Activated T-cell treated with anti-CD3 and anti-CD28 coated beads for 48 hours (primary cell): ENCODE results near the gene SWT1.

ENCODE experiments used
- DNase-seq: peaks from one replicate; pipeline ENCODE4 v3.0.0-alpha.2; 2020; ENCODE audit warnings: low read depth

The SWT1 gene

DNA sequence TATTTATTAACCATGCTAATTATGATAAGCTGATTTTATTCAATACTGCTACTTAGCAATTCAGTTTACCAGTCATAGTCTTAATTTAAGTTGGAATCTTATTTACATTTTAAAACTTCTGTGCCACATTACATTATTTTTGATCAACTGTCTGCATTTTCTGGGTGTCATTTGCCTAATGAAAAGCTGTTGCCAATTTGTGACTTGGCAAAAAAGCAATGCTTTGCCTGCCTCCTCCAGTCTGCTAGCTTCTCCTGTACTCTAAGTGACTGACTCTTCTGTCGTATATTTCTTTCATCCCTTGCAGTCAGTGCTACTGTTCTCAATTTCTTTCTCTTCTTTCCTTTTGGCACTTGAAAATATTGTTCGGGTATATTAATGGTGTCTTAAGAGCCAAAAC lies 165.7 kb downstream of the SWT1 start:
- DNase-seq = no peak

DNA sequence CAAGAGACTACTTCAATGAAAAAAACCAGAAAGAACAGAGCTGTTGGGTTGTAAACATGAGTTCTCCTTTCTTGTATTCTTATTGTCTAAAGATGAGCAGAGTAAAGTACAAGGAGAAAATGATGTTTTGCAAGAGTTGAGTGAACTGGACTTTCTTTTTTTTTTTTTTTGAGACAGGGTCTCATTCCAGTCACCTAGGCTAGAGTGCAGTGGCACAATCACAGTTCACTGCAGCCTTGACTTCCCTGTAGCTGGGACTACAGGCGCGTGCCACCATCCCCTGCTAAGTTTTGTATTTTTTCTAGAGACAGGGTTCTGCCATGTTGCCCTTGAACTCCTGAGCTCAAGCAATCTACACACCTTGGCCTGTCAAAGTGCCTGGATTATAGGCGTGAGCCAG lies 167.2 kb downstream of the SWT1 start:
- no peak for DNase-seq

DNA sequence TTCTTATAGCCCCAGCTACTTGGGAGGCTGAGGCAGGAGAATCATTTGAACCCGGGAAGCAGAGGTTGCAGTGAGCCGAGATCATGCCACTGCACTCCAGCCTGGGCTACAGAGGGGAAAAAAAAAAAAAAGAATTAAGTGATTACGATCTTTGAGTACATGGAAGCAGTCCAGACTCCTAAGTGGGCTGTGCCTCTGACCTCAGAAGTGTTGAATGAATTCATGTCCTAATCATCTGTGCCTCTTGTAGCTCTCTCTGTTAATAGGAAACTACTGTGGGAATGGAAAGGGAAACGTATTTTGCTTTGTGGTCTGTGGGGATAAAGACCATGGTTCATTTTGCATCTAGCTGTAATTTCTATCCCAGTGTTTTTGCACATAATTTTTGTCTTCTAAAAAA lies 168.4 kb downstream of the SWT1 start:
- DNase-seq = no peak

DNA sequence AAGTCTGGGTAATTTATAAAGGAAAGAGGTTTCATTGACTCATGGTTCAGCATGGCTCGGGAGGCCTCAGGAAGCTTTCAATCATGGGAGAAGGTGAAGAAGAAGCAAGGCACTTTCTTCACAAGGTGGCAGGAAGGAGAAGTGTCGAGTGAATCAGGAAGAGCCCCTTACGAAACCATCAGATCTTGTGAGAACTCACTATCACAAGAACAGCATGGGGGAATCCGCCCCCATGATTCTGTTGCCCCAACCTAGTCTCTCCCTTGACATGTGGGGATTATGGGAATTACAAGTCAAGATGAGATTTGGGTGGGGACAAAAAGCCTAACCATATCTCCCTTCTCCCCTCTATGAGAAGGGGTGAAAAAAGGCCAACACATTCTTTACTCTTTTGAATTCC lies 171.3 kb downstream of the SWT1 start:
- DNase-seq = no peak

DNA sequence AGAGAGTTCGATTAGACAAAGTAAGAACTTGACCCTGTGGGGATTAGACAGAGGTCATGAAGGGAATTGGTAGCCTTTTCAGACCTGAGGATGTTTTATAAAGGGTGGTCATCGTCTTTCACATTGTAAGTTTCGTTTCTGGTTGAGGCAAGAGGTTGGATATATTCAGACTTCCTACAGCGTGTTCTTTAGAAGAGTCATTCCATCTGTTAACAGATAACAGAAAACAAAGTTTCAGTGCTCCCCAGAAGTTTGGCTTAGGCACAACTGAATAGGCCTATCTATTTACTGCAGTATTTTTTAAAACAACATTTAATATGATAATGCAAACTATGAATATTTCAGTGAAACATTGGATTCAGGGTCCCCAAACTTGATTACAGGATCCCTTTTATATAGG lies 177.2 kb downstream of the SWT1 start:
- no peak for DNase-seq

DNA sequence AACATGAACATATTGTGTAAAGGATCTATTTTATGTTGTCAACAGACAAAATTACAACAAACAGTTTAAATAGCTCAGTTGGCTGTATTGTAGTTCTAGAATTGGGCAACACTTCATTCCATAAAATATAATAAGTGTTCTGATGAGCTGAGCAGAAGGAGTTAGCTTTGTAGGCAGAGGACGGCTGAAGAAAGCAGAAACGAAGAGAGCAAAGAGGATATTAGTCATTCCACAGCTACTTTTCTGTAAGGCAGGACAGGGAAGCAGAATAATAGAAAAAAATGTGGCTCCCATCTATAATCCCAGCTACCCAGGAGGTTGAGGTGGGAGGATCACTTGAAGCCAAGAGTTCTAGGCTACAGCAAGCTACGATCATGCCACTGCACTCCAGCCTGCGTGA lies 180.3 kb downstream of the SWT1 start:
- no peak for DNase-seq

DNA sequence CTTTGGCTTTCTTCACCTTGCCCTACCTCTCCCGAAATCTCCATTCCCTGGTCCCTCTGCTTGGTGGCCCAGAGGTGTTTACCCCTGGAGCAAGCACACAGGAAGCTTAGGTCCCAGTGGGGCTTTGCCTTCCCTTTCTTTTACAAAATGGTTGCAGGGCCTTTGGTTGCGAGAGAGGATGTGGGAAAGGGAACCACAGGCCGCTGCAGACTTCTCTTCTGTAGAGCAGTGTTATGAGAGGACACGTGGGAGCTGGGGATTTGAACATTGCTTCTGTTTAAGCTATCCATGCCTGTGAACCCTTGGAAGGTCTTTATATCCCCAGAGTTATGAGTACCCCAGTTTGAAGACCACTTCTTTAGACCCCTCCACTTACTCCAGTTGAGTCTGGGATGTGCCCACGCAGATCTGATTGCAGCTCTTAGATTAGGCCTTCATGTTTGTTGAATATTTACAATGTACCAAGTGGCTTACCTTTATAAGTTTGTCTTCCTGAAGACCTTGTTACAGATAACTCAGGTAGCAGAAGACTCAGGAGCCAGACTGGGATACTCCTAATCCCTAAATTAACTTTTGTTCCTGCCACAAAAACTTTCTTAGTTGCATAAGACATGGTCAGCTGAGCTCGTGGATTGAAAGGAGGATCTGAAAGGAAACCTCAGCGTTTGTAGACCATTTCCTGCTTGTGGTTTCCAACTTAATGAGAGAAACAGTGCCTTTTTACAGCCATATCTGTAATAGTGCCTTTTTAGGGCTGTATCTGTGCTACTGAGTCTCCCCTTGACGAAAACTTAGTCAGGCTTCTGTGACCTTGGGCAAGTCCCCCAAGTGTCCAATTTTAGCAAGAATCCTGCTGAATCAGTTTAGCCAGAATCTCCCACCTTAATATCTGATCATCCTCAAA lies 182.0 kb downstream of the SWT1 start:
- DNase-seq = no peak

DNA sequence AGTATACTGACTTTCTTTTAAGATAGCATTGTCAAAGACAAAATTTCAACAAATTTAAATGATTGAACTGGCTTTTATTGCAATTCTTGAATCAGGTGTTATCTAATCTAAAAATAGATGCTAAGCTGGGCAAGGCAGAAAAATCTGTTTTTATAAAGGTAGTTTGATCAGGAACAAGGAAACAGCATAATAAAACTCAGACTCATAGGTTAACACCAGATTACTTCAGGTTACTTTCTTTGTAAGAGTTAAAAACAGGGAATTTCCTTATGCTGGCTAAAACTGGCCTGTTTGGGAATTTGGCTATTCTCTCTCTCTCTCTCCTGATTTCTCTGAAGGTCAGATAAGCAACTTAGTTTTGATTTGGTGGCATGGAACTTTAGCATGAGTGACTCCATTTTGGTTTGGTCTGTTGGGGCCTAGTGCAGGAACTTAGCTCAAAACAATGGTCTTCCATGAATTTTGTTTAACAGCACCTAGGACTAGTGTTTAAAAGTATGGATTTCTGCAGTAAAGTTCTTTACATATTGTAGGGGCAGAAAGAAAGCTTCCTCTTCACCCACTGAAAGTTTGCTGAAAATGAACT lies 184.3 kb downstream of the SWT1 start:
- DNase-seq = no peak
